ENCODE results near the gene CYP26B1.

DNA sequence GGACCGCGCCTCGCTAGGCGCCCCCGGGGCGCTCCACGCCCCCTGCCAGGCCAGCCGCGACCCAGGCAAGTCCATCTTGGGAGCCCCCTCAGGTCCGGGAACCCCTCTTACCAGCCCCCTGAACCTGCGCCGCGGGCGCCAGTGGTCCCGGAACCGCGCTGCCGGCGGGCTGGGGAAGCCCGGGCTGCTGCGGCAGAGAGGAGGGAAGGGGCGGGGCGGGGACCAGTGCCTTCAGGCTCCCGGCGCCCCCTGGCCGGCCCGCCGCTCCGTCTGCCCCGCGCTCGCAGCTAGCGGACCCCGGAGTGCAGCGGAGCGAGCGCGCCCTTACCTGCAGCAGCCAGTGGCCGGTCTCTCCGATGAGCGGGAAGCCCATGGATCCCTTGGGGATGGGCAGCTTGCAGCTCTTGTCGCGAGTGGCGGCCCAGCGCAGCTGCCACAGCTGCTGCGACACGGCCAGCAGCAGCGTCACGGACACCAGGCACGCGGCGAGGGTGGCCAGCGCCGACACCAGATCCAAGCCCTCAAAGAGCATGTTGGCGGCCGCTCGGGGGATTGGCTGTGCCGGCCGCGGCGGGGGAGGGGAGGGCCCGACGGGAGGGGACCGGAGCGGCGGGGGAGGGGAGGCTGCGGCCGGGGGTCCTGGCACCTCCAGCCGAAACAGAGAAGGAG is at the start of gene CYP26B1:
- no peak for TF ChIP-seq POLR2A (IDR thresholded peaks at IDR 0.05)
- TF ChIP-seq, protein P1, sequence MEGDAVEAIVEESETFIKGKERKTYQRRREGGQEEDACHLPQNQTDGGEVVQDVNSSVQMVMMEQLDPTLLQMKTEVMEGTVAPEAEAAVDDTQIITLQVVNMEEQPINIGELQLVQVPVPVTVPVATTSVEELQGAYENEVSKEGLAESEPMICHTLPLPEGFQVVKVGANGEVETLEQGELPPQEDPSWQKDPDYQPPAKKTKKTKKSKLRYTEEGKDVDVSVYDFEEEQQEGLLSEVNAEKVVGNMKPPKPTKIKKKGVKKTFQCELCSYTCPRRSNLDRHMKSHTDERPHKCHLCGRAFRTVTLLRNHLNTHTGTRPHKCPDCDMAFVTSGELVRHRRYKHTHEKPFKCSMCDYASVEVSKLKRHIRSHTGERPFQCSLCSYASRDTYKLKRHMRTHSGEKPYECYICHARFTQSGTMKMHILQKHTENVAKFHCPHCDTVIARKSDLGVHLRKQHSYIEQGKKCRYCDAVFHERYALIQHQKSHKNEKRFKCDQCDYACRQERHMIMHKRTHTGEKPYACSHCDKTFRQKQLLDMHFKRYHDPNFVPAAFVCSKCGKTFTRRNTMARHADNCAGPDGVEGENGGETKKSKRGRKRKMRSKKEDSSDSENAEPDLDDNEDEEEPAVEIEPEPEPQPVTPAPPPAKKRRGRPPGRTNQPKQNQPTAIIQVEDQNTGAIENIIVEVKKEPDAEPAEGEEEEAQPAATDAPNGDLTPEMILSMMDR (IDR thresholded peaks at IDR 0.05), result no peak
